Uterus (tissue), 4 donors: ENCODE measurements around the gene DDX17. TPM values are rescaled to one million over a fixed set of nuclear protein-coding genes. Genes with fewer than 3 reads are reported as not detected.

Source experiments
- DNase-seq, 2 donors: peaks; one replicate each; pipeline ENCODE4 v3.0.0-alpha.2; 2019 to 2020
- H3K27ac ChIP-seq, 2 donors: fragments of 200-600 bp; sonication (generic); 1 replicate in 1 of 2; 2 replicates in 1 of 2; pipeline ENCODE4 v1.5.1; 2016 to 2018
- H3K27me3 ChIP-seq, 2 donors: fragments of 200-600 bp; sonication (generic); one replicate each; pipeline ENCODE4 v1.5.1; 2018 to 2019; ENCODE audit warnings: control low read depth in 1 of 2
- H3K36me3 ChIP-seq, 2 donors: fragments of 200-600 bp; sonication (generic); one replicate each; pipeline ENCODE4 v1.5.1; 2019; ENCODE audit warnings: control low read depth in 1 of 2
- H3K4me1 ChIP-seq, 2 donors: fragments of 200-600 bp; sonication (generic); one replicate each; pipeline ENCODE4 v1.5.1; 2018 to 2019; ENCODE audit warnings: control low read depth in 1 of 2
- H3K4me3 ChIP-seq, 2 donors: fragments of 200-600 bp; sonication (generic); 1 replicate in 1 of 2; 2 replicates in 1 of 2; pipeline ENCODE4 v1.5.1; 2018 to 2019; ENCODE audit warnings: mild to moderate bottlenecking in 1 of 2
- H3K9me3 ChIP-seq, 2 donors: fragments of 200-600 bp; sonication (generic); one replicate each; pipeline ENCODE4 v1.5.1; 2019; ENCODE audit warnings: control low read depth in 1 of 2
- POLR2A ChIP-seq, 2 donors: fragments of 450-650 bp; IDR thresholded peaks; one replicate each; pipeline ENCODE4 v1.6.1; 2016; ENCODE audit warnings: antibody characterized with exemption in 2 of 2, mild to moderate bottlenecking in 1 of 2, moderate library complexity in 1 of 2
- intact Hi-C: fragments of 100-400 bp; cut with DNase I; formaldehyde crosslinking; loops from one replicate; pipeline ENCODE4 v1.15.1; 2023; ENCODE audit warnings: low total_unique reads
- total RNA-seq, 4 donors: library from RNA; depleted of rRNA in 3 of 4; stranded (reverse); fragments of >200 nt in 3 of 4; gene quantifications; one replicate each; pipeline versions ENCODE4 v1.1.0 to v1.2.4, GENCODE V29; 2014 to 2023
- TF ChIP-seq, protein P1 (sequence below), 4 experiments: fragments of 200-600 bp in 2 of 4; fragments of 450-650 bp in 2 of 4; sonication (generic) in 2 of 4; IDR thresholded peaks; one replicate each; pipeline ENCODE4 v1.5.1; 2016 to 2019; ENCODE audit warnings: antibody characterized with exemption in 4 of 4, mild to moderate bottlenecking in 2 of 4, moderate library complexity in 1 of 4
- donor health status: DM: yes; HTN: yes; CAD: no.

The DDX17 gene
- total RNA-seq, 4 donors from 2014 or later, result 441 to 971 (median 665) TPM

DNA sequence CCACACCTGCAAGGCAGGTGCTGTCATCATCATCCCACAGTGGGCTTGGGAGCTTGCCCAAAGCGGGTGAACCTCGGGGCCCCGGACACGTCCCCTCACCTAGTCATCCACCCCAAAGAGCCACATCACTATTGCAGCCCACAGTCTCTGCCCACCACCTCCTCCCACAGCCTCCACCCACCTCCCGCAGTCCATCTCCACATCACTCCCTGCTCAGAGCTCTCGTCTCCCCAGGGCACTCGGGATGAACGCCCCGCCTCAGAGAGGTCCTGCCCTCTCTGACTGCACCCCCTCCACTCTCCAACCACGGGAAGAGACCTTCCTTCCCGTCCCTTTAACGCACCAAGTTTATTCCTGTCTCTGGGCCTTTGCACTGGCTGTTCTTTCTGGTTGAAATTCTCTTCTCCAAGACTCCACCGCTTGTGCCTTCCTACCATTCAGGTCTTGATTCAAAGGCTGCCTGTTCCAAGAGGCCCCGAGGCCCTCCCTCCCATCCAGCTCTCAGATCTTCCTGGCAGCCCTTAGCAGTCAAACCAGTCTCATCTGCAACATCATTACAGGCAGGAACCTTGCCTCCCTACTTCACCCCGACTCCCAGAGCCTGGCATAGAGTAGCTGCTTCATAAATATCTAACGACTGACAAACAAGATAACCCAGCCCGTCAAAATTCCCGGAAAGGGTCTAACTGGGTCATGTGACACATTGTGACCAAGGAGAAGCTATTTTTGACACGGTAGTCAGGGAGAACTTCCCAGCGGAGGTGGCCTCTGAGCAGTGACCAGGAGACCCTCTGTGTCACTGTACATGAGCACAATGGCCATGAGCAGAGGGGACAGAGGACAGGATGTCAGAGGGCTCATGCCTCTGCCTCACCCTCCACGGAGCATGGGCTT lies 62.2 kb downstream of the DDX17 start:
- Histone ChIP-seq H3K27ac (no peak overlapping the region), H3K9me3 (no peaks in the 10 kb centered on the region), H3K4me3 (no peak overlapping the region), H3K36me3 (no peaks in the 10 kb centered on the region), H3K27me3 (no peaks in the 10 kb centered on the region), H3K4me1 (no peaks in the 10 kb centered on the region)
- no peak for DNase-seq
- TF ChIP-seq, protein P1, sequence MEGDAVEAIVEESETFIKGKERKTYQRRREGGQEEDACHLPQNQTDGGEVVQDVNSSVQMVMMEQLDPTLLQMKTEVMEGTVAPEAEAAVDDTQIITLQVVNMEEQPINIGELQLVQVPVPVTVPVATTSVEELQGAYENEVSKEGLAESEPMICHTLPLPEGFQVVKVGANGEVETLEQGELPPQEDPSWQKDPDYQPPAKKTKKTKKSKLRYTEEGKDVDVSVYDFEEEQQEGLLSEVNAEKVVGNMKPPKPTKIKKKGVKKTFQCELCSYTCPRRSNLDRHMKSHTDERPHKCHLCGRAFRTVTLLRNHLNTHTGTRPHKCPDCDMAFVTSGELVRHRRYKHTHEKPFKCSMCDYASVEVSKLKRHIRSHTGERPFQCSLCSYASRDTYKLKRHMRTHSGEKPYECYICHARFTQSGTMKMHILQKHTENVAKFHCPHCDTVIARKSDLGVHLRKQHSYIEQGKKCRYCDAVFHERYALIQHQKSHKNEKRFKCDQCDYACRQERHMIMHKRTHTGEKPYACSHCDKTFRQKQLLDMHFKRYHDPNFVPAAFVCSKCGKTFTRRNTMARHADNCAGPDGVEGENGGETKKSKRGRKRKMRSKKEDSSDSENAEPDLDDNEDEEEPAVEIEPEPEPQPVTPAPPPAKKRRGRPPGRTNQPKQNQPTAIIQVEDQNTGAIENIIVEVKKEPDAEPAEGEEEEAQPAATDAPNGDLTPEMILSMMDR (IDR thresholded peaks at IDR 0.05), result no peak
- intact Hi-C loops, result no loop called here

DNA sequence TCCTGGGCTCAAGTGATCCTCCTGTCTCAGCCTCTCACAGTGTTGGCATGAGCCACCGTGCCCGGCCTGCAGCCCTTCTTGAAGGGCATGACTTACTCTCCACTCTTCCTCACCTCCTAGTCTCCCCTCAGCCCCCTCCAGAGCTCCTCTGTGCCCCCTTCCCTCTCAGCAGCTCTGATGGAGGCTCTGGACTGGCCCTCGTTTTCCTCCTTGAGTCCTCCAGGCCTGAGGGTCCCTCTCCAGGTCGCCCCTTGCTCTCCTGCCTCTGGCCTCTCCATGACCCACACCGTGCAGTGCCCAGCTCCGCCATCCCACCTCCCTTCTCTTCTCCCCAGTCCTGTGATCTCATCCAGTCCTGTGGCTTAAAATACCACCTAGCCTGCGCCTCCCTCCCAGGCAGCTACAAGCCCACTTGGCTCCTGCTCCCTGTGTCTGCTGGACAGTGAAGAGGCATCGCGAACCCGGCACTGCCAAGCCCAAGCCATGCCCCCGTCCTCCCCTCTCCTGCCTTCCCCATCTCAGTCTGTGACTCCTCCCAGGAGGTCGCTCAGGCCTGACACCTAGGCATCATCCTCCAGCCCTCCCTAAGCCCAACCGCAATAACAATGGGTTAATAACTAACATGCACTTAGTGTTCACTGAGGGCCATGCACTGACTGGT lies 63.0 kb downstream of the DDX17 start:
- no peaks in the 10 kb centered on the region for H3K4me1 ChIP-seq
- DNase-seq, result no peak
- H3K9me3 ChIP-seq, result no peaks in the 10 kb centered on the region
- no peak overlapping the region for H3K4me3 ChIP-seq
- intact Hi-C loops, result no loop called here
- H3K36me3 ChIP-seq, result no peaks in the 10 kb centered on the region
- TF ChIP-seq, protein P1 (IDR thresholded peaks at IDR 0.05), result no peak
- no peak for TF ChIP-seq POLR2A (IDR thresholded peaks at IDR 0.05)
- no peaks in the 10 kb centered on the region for H3K27me3 ChIP-seq
- H3K27ac ChIP-seq, result no peak overlapping the region

DNA sequence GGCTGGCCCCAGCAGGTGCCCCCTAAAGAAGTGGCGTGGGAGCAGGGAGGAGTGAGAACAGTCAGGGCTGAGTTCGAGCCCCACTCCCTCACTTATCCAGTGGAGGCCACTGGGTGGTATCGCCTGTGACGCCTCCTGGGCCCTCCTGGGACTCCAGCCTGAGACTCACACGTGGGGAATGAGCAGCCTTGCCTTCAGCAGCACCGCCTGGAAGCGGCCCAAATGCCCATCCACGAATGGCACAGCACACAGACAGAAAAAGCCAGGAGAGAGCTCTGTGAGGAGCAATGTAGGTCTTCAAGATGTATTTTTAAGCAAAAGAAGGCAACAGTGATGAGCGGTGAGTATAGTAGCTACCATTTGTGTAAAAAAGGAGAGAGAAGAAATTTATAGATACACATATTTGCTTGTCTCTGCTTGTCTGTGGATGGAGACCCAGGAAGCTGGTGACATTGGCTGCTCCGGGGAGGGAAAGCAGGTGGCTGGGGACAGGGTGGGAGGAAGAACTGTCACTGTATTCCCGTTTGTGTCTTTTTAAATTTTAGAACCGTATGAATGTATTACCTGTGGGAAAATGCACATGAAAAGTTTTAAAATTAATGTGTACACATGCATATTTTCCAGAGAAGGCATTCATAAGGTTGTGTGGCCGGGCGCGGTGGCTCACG lies 64.4 kb downstream of the DDX17 start:
- DNase-seq, result no peak
- Histone ChIP-seq H3K4me3 (no peak overlapping the region), H3K9me3 (no peaks in the 10 kb centered on the region), H3K27me3 (no peaks in the 10 kb centered on the region), H3K27ac (no peak overlapping the region), H3K36me3 (no peaks in the 10 kb centered on the region), H3K4me1 (no peaks in the 10 kb centered on the region)
- intact Hi-C loops, result no loop called here
- no peak for TF ChIP-seq POLR2A (IDR thresholded peaks at IDR 0.05)
- TF ChIP-seq, protein P1 (IDR thresholded peaks at IDR 0.05), result no peak

DNA sequence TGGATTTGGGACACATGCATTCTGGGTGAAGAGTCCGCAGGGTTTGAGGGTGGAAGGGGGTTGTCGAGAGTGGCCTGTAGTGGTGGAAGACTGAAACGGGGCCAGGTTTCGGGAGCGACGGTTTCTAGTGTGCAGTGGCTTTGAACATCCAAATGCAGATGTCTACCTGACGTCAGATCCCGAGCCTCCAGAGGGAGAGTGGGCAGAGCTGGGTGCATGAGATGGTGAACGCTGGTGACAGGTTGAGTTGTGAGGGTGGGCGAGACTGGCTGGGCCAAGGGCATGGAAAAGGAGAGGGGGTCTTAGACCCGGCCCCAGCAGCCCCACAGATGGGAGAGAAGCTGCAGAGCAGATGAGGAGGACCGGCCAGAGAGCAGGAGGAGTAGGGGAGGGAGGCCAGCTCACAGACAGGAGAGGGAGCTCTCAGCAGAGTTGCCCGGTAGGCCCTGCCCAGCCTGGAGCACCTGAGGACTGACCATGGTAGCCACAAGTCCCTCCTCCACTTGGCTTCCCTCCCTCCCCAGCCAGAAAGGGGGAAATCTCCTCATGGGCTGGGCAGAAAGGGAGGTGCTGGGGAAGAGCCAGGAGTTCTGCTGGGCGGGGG lies 65.3 kb downstream of the DDX17 start:
- TF ChIP-seq, protein P1 (IDR thresholded peaks at IDR 0.05), result no peak
- no peak for TF ChIP-seq POLR2A (IDR thresholded peaks at IDR 0.05)
- H3K9me3 ChIP-seq, result no peaks in the 10 kb centered on the region
- no peaks in the 10 kb centered on the region for H3K36me3 ChIP-seq
- intact Hi-C loops, result no loop called here
- no peaks in the 10 kb centered on the region for H3K4me1 ChIP-seq
- no peak overlapping the region for H3K27ac ChIP-seq
- H3K4me3 ChIP-seq, result no peak overlapping the region
- H3K27me3 ChIP-seq, result no peaks in the 10 kb centered on the region
- no peak for DNase-seq
